Gastrocnemius medialis (tissue), 4 donors: ENCODE data around the gene TASL.

Experiments
- CTCF ChIP-seq, 5 experiments: fragments of 450-650 bp in 3 of 5; fragments of 200-600 bp in 2 of 5; sonication (generic) in 2 of 5; IDR thresholded peaks in 4 of 5; conservative IDR thresholded peaks in 1 of 5; 1 replicate in 4 of 5; 2 replicates in 1 of 5; pipeline ENCODE4 v1.5.1; 2016 to 2019; ENCODE audit warnings: antibody characterized with exemption in 5 of 5, mild to moderate bottlenecking in 3 of 5, moderate library complexity in 3 of 5
- POLR2A ChIP-seq, 2 donors: fragments of 450-650 bp; IDR thresholded peaks; one replicate each; pipeline ENCODE4 v1.6.1; 2017; ENCODE audit warnings: antibody characterized with exemption in 2 of 2, mild to moderate bottlenecking in 2 of 2, moderate library complexity in 2 of 2

- no peak for TF ChIP-seq CTCF (IDR thresholded peaks at IDR 0.05 in 4 of 5, conservative IDR thresholded peaks at IDR 0.05 in 1 of 5)
- no peak for TF ChIP-seq POLR2A (IDR thresholded peaks at IDR 0.05)
Observed at GRCh38 chrX:30577362-30577991, at the start of gene TASL.
